ENCODE results near the gene VTI1B.
"Not testable (repeated sequence)": the region's sequence is repeated elsewhere in the genome, so short reads cannot be mapped to it uniquely, and the experiment has no call there.

The VTI1B gene, protein sequence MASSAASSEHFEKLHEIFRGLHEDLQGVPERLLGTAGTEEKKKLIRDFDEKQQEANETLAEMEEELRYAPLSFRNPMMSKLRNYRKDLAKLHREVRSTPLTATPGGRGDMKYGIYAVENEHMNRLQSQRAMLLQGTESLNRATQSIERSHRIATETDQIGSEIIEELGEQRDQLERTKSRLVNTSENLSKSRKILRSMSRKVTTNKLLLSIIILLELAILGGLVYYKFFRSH

GRCh38 chr14:67674480-67675218, at the start of gene VTI1B:
Gene VTI1B, minus strand, starts transcription at chr14:67674632. Its CDS starts 143 bp downstream, at chr14:67674489.
- DNase-seq: peak; percentile 67

- no peak for DNase-seq
These were observed 47.9 kb upstream of the VTI1B start for GRCh38 chr14:67722293-67722692.

- DNase-seq: no peak
These were observed 47.4 kb upstream of the VTI1B start for GRCh38 chr14:67721875-67722274.

DNA sequence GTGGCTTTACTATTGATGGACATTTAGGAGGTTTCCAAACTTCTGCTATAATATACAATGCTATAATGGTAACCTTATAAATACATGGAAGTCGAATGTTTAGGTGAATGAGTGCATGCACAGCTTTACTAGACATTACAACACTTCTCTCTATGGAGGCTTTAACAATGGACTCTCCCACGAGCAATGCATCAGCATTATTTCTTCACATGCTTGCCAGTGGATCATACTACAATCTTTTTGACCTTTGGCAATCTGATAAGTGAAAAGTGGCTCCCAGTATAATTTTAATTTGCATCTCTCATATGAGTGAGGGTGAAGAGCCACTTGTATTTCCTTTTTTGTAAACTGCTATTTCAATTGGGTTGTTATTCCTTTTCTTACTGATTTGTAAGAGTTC, 45.4 kb upstream of the VTI1B start:
- DNase-seq: no peak

DNA sequence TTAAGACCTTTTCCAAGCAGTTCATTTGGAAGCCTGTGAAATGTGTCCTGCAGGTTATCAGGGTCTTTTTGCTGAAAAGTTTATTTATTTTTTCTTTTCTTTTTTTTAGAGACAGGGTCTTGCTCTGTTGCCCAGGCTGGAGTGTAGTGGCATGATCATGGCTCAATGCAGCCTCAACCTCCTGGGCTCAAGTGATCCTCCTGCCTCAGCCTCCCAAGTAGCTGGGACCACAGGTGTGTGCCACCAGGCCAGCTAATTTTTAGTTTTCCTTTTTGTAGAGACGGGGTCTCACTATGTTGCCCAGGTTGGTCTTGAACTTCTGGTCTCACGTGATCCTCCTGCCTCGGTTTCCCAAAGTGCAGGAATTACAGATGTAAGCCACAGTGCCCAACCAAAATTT, 45.0 kb upstream of the VTI1B start:
- not testable (repeated sequence) for DNase-seq

GRCh38 chr14:67718265-67718664, 43.8 kb upstream of the VTI1B start:
- DNase-seq: no peak

DNA sequence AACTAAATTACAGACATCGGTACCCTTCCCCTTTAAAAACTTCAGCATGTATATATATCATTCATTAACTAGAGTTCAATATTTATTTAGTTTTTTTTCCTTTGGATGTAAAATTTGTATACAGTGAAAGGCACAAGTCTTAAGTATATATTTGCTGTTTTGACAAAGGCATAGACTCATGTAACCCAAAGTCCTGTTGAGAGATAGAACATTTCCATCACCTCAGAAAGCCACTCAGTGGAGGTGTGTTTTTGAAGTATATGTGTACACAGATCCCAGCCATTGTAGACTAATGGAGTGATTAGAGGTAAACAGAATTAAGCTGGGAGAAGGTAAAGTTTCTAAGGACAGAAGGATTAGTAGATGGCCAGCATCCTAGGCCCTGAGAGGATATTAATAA, 42.6 kb upstream of the VTI1B start:
- no peak for DNase-seq

GRCh38 chr14:67710209-67710608, 35.8 kb upstream of the VTI1B start:
- DNase-seq: no peak

DNA sequence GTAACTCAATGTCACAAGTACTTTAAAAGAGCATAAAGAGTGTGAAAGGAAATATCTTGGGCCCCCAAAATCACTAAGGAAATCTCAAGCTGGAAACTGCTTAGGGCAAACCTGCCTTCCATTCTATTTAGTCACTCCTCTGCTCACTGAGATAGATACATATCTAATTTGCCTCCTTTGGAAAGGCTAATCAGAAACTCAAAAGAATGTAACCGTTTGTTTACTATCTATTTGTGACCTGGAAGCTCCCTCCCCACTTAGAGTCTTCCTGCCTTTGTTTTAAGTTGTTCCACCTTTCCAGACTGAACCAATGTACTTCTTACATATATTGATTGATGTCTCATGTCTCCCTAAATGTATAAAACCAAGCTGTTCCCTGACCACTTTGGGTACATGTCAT, 35.4 kb upstream of the VTI1B start:
- DNase-seq: not testable (repeated sequence)

DNA sequence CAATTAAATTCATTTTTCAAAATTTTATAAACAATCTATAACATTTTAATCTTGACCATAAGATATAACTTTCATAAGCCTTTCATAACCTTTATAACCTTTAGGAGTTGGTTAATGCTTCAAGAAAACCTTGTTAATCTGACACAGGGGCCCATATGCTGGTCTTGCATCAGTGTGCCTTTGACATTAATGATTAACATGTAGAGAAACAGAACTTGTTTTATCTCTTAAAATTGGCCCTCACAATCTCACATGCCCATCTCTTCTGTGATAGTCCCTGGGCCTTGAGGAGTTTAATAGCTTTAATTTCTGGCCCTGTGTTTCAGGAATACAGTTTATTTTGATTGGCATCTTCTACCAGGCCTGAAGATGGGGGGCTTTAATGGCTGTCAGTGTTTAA, 34.9 kb upstream of the VTI1B start:
- DNase-seq: not testable (repeated sequence)

DNA sequence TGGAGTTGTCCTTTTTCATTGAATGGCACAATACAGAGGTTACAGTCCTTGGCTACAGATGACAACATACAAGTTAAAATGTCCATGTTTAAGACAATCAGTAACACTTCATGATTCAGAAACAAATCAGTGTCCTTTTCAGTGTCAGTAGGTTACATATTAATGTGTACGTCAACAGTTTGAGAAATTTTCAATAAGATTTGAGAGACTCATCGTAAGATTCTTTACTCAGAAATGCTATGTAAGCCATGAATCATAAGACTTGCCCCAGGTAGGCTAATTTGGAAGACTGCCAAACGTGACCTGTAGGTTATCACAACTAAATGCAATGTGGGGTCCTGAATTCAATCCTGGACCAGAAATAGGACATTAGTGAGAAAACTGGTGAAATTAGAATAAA, 30.8 kb upstream of the VTI1B start:
- no peak for DNase-seq

DNA sequence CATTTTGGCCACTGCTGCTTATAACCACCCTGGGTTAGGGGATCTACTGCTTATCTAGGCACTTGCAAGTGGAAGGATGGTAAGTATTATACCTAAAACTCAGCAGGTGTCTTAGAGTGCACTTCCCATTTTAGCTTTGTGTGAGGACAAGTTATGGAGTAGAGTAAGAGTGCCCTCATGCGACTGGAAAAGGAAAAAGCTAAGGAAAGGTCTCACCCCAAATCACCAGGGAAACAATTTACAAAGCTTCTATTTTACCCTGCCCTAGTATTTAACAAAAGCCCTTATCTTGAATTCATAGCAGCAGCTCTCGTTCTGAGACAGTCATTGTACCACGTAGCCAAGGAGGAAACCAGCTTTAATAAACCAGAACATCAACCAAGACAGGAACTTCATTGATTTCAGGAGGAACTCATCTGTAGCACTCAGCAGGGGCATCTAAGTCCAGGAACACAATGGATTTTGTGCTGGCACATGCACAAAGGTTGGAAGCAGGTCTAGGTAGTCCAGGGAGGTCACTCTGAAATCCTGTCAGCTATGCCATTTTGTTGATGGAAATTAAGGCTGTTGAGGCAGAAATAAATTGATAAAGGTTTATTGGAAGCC, 30.2 kb upstream of the VTI1B start:
- DNase-seq: no peak

DNA sequence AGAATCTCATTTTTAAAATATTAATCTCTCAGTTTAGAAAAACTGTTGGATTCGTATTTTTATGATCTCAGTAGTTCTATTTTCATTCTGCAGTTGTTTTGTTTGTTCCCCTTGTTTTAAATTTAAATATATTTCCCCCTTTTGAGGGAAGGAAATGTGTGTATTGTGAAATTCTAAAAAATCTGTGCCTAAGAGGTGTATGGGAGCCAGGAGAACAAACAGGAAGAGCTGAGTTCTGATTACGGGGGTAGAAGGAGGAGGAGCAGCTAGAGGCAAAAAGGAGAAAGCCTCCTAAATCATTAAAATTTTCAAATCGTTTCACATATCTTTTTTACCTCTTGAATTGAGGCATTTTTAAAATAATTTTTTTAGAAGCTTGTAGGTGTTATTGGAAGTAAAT, 29.6 kb upstream of the VTI1B start:
- no peak for DNase-seq

GRCh38 chr14:67701492-67701891, 27.1 kb upstream of the VTI1B start, which contains the start of gene RDH12:
Gene RDH12, plus strand, starts transcription at chr14:67701886. Its CDS starts 20,757 bp downstream, at chr14:67722643.
- DNase-seq: not testable (repeated sequence)

GRCh38 chr14:67698179-67698578, 23.7 kb upstream of the VTI1B start:
- DNase-seq: no peak

DNA sequence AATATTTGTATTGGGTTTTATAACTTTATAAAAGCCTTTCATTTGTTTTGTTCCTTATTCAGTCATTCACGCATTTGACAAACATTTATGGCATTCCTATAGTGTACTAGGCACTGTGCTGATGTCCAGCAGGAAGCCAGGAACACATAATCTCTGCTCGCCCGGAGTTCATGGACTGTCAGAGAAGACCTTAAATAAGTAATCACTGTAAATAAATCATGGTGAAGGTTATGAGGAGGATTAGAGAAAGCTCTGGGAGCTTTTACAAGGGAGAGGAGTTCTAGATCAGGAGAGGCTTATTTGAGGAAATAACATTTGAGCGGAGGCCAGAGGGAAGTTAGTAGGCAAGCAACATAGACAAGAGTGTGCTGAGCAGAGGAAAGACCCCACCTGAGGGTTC, 22.6 kb upstream of the VTI1B start:
- DNase-seq: no peak

DNA sequence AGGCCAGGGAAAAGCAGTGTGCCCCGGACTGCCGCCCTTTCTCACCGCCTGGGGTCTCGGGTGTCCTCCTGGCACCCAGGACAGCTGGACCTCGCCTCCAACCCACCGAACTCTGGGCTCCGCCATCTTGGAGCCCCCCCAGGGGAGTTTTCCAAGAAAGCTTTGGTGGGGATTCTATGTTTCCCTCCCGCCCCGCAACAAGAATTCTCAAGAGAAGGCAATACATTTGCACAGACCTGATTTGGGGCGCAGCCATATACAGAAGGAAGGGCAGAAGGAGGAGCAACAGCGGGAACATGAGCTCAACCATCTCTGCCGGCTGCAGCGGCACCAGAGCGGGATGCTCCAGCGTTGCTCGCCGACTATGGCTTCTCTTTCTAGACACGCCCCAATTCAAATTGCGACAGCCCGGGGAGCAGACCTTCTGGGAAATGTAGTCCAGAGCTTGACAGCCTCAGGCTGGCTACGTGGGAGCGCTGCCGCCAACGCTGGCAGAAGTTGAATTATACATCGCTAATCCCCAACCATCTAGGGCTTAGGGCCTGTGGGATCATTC, 21.0 kb upstream of the VTI1B start, which contains the start of gene RDH11:
TSS of gene RDH11 (minus strand) at position 371 of the 556 bp plus-strand sequence. CDS start at position 310, 61 bp downstream.
- peak; percentile 62 for DNase-seq

DNA sequence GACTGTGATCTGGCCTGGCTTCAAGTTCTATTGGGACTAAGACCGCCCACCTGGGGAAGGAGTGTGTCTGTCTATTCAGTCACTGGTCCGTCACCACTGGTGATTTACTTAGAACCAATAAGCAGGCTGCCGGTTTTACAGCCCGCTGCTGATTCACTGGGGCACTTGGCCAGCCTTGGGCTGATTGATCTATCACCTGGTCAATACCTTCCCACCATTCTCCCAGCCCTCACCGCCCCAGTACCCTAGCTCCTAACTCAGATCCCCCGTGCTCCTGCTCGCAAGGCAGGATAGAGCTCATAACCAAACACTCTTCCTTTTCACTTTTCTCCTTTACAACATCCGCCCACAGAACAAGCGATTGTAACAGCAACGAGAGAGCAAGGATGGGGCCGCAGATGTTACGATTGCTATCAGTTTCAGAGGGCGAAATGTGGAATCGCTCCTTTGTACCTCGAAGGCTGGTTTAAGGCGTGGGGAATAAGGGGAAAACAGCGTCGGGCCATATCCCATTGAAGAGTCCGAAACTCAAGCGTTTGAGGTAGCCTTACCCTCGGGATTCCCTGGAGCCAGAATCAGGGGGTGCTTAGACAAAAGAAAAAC, 20.5 kb upstream of the VTI1B start:
- peak; percentile 70 for DNase-seq

DNA sequence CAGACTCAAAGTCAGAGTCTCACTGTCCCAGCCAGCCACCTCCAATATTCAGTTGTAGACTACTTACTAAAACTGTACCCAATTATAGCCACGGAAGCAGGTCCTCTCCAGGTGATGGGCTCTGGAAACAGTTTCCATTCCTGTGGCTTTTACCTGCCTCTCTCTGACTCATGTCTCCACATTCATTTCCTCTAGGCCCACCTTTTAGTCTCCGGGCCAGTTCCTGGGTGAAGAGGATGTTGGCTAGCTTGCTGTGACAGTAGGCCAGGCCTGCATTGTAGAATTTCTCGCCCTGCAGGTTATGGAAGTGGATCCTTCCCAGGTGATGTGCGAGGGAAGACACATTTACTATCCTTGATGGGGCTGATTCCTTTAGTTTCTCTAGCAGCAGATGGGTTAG, 15.6 kb upstream of the VTI1B start:
- no peak for DNase-seq

DNA sequence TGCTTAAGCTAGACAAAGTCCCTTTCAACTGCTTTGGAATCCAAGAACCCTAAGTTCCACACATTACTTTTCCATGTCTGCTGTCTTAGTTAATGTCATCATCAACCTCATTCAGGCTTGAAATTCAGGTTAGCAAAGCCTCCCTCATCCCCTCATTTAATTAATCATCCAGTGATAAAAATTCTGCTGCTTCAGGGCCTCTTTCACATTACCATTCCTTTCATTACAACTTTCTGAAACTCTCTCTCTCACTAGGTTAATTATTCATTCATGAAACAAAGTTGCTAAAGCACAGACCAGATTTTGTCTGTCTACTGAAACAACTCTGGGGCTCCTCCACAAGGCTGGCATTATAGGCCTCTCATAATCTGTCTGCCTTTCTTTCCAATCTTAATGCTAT, 9.4 kb upstream of the VTI1B start:
- DNase-seq: no peak

- no peak for DNase-seq
These were observed 6.5 kb upstream of the VTI1B start for GRCh38 chr14:67680941-67681340.

GRCh38 chr14:67680121-67680602, 5.7 kb upstream of the VTI1B start:
- no peak for DNase-seq

GRCh38 chr14:67679006-67679405, 4.6 kb upstream of the VTI1B start:
- DNase-seq: no peak
